Smooth muscle cell (in vitro differentiated cells): Measurements from ENCODE around the gene C1orf50. TPM values are rescaled to one million over a fixed set of nuclear protein-coding genes. Genes with fewer than 3 reads are reported as not detected.

Experiments
- DNase-seq: peaks from one replicate; lab custom pipeline; 2025; ENCODE audit not compliant: unreplicated experiment; lab: John Stamatoyannopoulos, UW
- H2AFZ ChIP-seq: fragments of 200-600 bp; sonication (generic); 2 replicates; pipeline ENCODE4 v1.6.0; 2016; ENCODE audit warnings: antibody characterized with exemption, low read depth, mild to moderate bottlenecking
- H3F3A ChIP-seq: fragments of 200-600 bp; sonication (generic); 2 replicates; pipeline ENCODE4 v1.6.0; 2017; ENCODE audit warnings: antibody characterized with exemption, low read depth
- H3K27ac ChIP-seq: fragments of 200-600 bp; sonication (generic); 2 replicates; pipeline ENCODE4 v1.5.1; 2016; ENCODE audit warnings: low read depth, mild to moderate bottlenecking
- H3K27me3 ChIP-seq: fragments of 200-600 bp; sonication (generic); 2 replicates; pipeline ENCODE4 v1.6.1; 2016; ENCODE audit warnings: low read depth, mild to moderate bottlenecking
- H3K36me3 ChIP-seq: fragments of 200-600 bp; sonication (generic); 2 replicates; pipeline ENCODE4 v1.5.1; 2016; ENCODE audit warnings: low read depth
- H3K4me1 ChIP-seq: fragments of 200-600 bp; sonication (generic); 2 replicates; pipeline ENCODE4 v1.5.1; 2016; ENCODE audit warnings: low read depth
- H3K4me2 ChIP-seq: fragments of 200-600 bp; sonication (generic); 2 replicates; pipeline ENCODE4 v1.6.0; 2016; ENCODE audit warnings: mild to moderate bottlenecking
- H3K4me3 ChIP-seq: fragments of 200-600 bp; sonication (generic); 2 replicates; pipeline ENCODE4 v1.5.1; 2016; ENCODE audit warnings: mild to moderate bottlenecking
- H3K79me2 ChIP-seq: fragments of 200-600 bp; sonication (generic); 2 replicates; pipeline ENCODE4 v1.6.0; 2016; ENCODE audit warnings: low read depth, mild to moderate bottlenecking
- H3K9ac ChIP-seq: fragments of 200-600 bp; sonication (generic); 2 replicates; pipeline ENCODE4 v1.6.0; 2016; ENCODE audit warnings: low read depth
- H3K9me3 ChIP-seq: fragments of 200-600 bp; sonication (generic); replicated peaks from 2 replicates; pipeline ENCODE4 v1.5.1; 2016; ENCODE audit warnings: low read depth
- H4K20me1 ChIP-seq: fragments of 200-600 bp; sonication (generic); 2 replicates; pipeline ENCODE4 v1.6.0; 2016; ENCODE audit warnings: low read depth
- CTCF ChIP-seq: fragments of 200-600 bp; sonication (generic); IDR thresholded peaks from 2 replicates; pipeline ENCODE4 v1.5.1; 2017; ENCODE audit warnings: borderline replicate concordance, mild to moderate bottlenecking, antibody characterized with exemption; ENCODE audit not compliant: insufficient read depth, poor library complexity, severe bottlenecking
- WGBS: methylation state at CpG from one replicate; pipeline ENCODE4 v1.1.7; 2016; ENCODE audit warnings: low lambda C conversion rate; 5-methylcytosine and 5-hydroxymethylcytosine counted together
- polyA plus RNA-seq: library from polyadenylated mRNA; unstranded; fragments of >200 nt; fragmentation: Nextera tagmentation; extraction: Ambion mirVana; gene quantifications from 2 replicates; pipeline ENCODE4 v1.2.1, GENCODE V29; 2016
- total RNA-seq: library from RNA; depleted of rRNA; stranded (reverse); fragments of >200 nt; gene quantifications from 2 replicates; pipeline ENCODE4 v1.2.3, GENCODE V29; 2014

Gene C1orf50
- total and polyA plus RNA-seq, 2 experiments from 2014 or later = 1.8 to 9.7 TPM

GRCh38 chr1:42734201-42735035, 32.6 kb upstream of the C1orf50 start:
- Histone ChIP-seq H3K36me3 (no peaks in the 10 kb centered on the region), H3K4me1 (peaks cover under 1% of the 10 kb centered on the region), H4K20me1 (no peaks in the 10 kb centered on the region), H3K9ac (no peak overlapping the region), H2AFZ (no peak overlapping the region), H3K4me2 (no peak overlapping the region), H3F3A (no peaks in the 10 kb centered on the region), H3K9me3 (no peaks in the 10 kb centered on the region), H3K27ac (no peak overlapping the region), H3K27me3 (no peaks in the 10 kb centered on the region), H3K79me2 (no peaks in the 10 kb centered on the region), H3K4me3 (no peak overlapping the region)
- 90% methylated on average over 7 of the region's 7 CpGs for WGBS
- no peak for DNase-seq
- no peak for TF ChIP-seq CTCF

- no peak for TF ChIP-seq CTCF
- H3F3A ChIP-seq = no peaks in the 10 kb centered on the region
- no peaks in the 10 kb centered on the region for H3K79me2 ChIP-seq
- H3K9me3 ChIP-seq = no peaks in the 10 kb centered on the region
- peaks cover 7% of the 10 kb centered on the region for H3K4me1 ChIP-seq
- no peak overlapping the region for H3K27ac ChIP-seq
- no peak overlapping the region for H2AFZ ChIP-seq
- H3K4me3 ChIP-seq = no peak overlapping the region
- 91% methylated on average over 11 of the region's 11 CpGs for WGBS
- H3K9ac ChIP-seq = no peak overlapping the region
- H4K20me1 ChIP-seq = no peaks in the 10 kb centered on the region
- no peaks in the 10 kb centered on the region for H3K36me3 ChIP-seq
- no peak for DNase-seq
- H3K4me2 ChIP-seq = no peak overlapping the region
- no peaks in the 10 kb centered on the region for H3K27me3 ChIP-seq
These were observed 32.0 kb upstream of the C1orf50 start for GRCh38 chr1:42735056-42735455.

- H4K20me1 ChIP-seq = no peaks in the 10 kb centered on the region
- no peak overlapping the region for H3K4me3 ChIP-seq
- H2AFZ ChIP-seq = no peak overlapping the region
- 88% methylated on average over 14 of the region's 14 CpGs for WGBS
- TF ChIP-seq CTCF = no peak
- no peak overlapping the region for H3K27ac ChIP-seq
- H3K4me2 ChIP-seq = no peak overlapping the region
- H3K4me1 ChIP-seq = peaks cover 12% of the 10 kb centered on the region
- no peaks in the 10 kb centered on the region for H3K9me3 ChIP-seq
- no peaks in the 10 kb centered on the region for H3K27me3 ChIP-seq
- H3F3A ChIP-seq = no peaks in the 10 kb centered on the region
- no peaks in the 10 kb centered on the region for H3K79me2 ChIP-seq
- H3K9ac ChIP-seq = no peak overlapping the region
- DNase-seq = no peak
- no peaks in the 10 kb centered on the region for H3K36me3 ChIP-seq
These were observed 31.5 kb upstream of the C1orf50 start for GRCh38 chr1:42735477-42736105.
